Endothelial cell of umbilical vein (primary cell): ENCODE results near the gene CTNND2. TPM values are rescaled to one million over a fixed set of nuclear protein-coding genes. Genes with fewer than 3 reads are reported as not detected.

Experiments
- BruUV-seq: library from RNA; stranded (reverse); fragments of 400-500 nt; replicated peaks from 2 replicates; lab custom pipeline; 2021; lab: Mats Ljungman, UMichigan
- CTCF ChIA-PET: fragments of 300-600, 350-600 bp; sonication (Branson Sonifier 250); formaldehyde crosslinking; loops from one replicate; lab custom pipeline; 2021; ENCODE audit warnings: antibody characterized with exemption, inconsistent platforms; lab: Charles Lee
- POLR2A ChIA-PET: fragments of 300-600, 350-600 bp; sonication (Branson Sonifier 250); formaldehyde crosslinking; loops from one replicate; lab custom pipeline; 2021; ENCODE audit warnings: antibody characterized with exemption, inconsistent platforms; lab: Charles Lee
- DNase-seq: peaks from one replicate; pipeline ENCODE4 v3.0.0-alpha.2; 2011; ENCODE audit warnings: low read depth, low spot score
- FAIRE-seq: peaks from 2 replicates; lab custom pipeline; 2011; peaks lifted over from hg19 to GRCh38; lab: Jason Lieb, UNC
- H2AFZ ChIP-seq: 2 replicates; pipeline ENCODE4 v1.6.0; 2012; ENCODE audit warnings: low read depth, low read length, control low read depth, inconsistent platforms
- H3K27ac ChIP-seq: 2 replicates; pipeline ENCODE4 v1.5.1; 2011; ENCODE audit warnings: low read depth, mild to moderate bottlenecking, control low read depth, low read length, moderate library complexity; ENCODE audit not compliant: insufficient read depth
- H3K27me3 ChIP-seq, 2 experiments: 2 replicates each; pipeline versions ENCODE4 v1.6.0 to v1.6.1; 2011; ENCODE audit warnings: low read length in 2 of 2, mixed read lengths in 1 of 2; ENCODE audit not compliant: control insufficient read depth in 2 of 2, insufficient read depth in 2 of 2
- H3K36me3 ChIP-seq, 2 experiments: 2 replicates in 1 of 2; 3 replicates in 1 of 2; pipeline ENCODE4 v1.5.1; 2011; ENCODE audit warnings: low read length in 2 of 2, mild to moderate bottlenecking in 1 of 2, moderate library complexity in 1 of 2; ENCODE audit not compliant: control insufficient read depth in 2 of 2, insufficient read depth in 2 of 2; ENCODE audit errors: extremely low read depth in 1 of 2
- H3K4me1 ChIP-seq: 3 replicates; pipeline ENCODE4 v1.5.1; 2011; ENCODE audit warnings: mild to moderate bottlenecking, low read length; ENCODE audit not compliant: control insufficient read depth, insufficient read depth; ENCODE audit errors: extremely low read depth
- H3K4me2 ChIP-seq: 2 replicates; pipeline ENCODE4 v1.6.1; 2011; ENCODE audit warnings: low read length, control low read depth, mixed read lengths; ENCODE audit not compliant: insufficient read depth
- H3K4me3 ChIP-seq, 3 experiments: fragments of 200-600 bp in 1 of 3; sonication (generic), shearing (Covaris generic) in 1 of 3; replicated peaks in 1 of 3; 2 replicates each; pipeline ENCODE4 v1.5.1; 2011 to 2016; ENCODE audit warnings: control low read depth in 3 of 3, low read length in 3 of 3, mild to moderate bottlenecking in 2 of 3, inconsistent platforms in 1 of 3, low read depth in 1 of 3, moderate library complexity in 1 of 3; ENCODE audit not compliant: insufficient read depth in 1 of 3
- H3K79me2 ChIP-seq: 2 replicates; pipeline ENCODE4 v1.6.0; 2012; ENCODE audit warnings: low read length, inconsistent platforms; ENCODE audit not compliant: control insufficient read depth, insufficient read depth
- H3K9ac ChIP-seq: replicated peaks from 2 replicates; pipeline ENCODE3; 2011; ENCODE audit warnings: low read length, control low read depth; ENCODE audit not compliant: insufficient read depth; ENCODE audit errors: extremely low read depth
- H3K9me1 ChIP-seq: replicated peaks from 3 replicates; pipeline ENCODE4 v1.6.0; 2011; ENCODE audit warnings: mild to moderate bottlenecking, low read length; ENCODE audit not compliant: control insufficient read depth, insufficient read depth; ENCODE audit errors: extremely low read depth
- H3K9me3 ChIP-seq: replicated peaks from 2 replicates; pipeline ENCODE4 v1.5.1; 2012; ENCODE audit warnings: low read length, inconsistent platforms; ENCODE audit not compliant: control insufficient read depth, insufficient read depth
- H4K20me1 ChIP-seq: replicated peaks from 2 replicates; pipeline ENCODE3; 2011; ENCODE audit warnings: mild to moderate bottlenecking, low read length; ENCODE audit not compliant: control insufficient read depth, insufficient read depth; ENCODE audit errors: extremely low read depth
- EZH2 ChIP-seq: IDR thresholded peaks from 2 replicates; pipeline ENCODE4 v1.6.1; 2012; ENCODE audit warnings: borderline replicate concordance, low read depth, mild to moderate bottlenecking, moderate library complexity, low read length, inconsistent platforms; ENCODE audit not compliant: severe bottlenecking
- FOS ChIP-seq: IDR thresholded peaks from 2 replicates; pipeline ENCODE4 v1.6.1; 2011; ENCODE audit warnings: mild to moderate bottlenecking, low read length, moderate library complexity, borderline replicate concordance; ENCODE audit not compliant: insufficient read depth
- GATA2 ChIP-seq: IDR thresholded peaks from 2 replicates; pipeline ENCODE4 v1.7.0; 2011; ENCODE audit warnings: low read depth, mild to moderate bottlenecking, moderate library complexity, mixed read lengths, low read length; ENCODE audit not compliant: insufficient read length, insufficient read depth
- JUN ChIP-seq: IDR thresholded peaks from 2 replicates; pipeline ENCODE4 v1.6.1; 2011; ENCODE audit warnings: borderline replicate concordance, low read depth; ENCODE audit not compliant: insufficient read length, insufficient read depth
- MYC ChIP-seq: IDR thresholded peaks from one replicate; pipeline ENCODE4 v1.6.1; 2011; ENCODE audit warnings: mild to moderate bottlenecking, low read depth, low read length
- POLR2A ChIP-seq: IDR thresholded peaks from 2 replicates; pipeline ENCODE4 v1.6.1; 2012; ENCODE audit warnings: low read depth, mild to moderate bottlenecking, control low read depth, low read length
- POLR2AphosphoS5 ChIP-seq: IDR thresholded peaks from 2 replicates; pipeline ENCODE4 v1.6.1; 2012; ENCODE audit warnings: low read depth, mild to moderate bottlenecking, control low read depth, low read length, moderate library complexity; ENCODE audit not compliant: insufficient read depth
- dilution Hi-C: fragments of 300-500 bp; cut with MboI; formaldehyde crosslinking; loops from one replicate; pipeline ENCODE4 v1.15.0; 2019; ENCODE audit warnings: low sequenced_read_pairs; ENCODE audit not compliant: extremely low pct_ligation_motif_present
- intact Hi-C: fragments of 100-400 bp; cut with micrococcal nuclease; formaldehyde crosslinking; loops from one replicate; pipeline ENCODE4 v1.10.0; 2022
- polyA plus RNA-seq, 4 experiments: library from polyadenylated mRNA; depleted of rRNA in 3 of 4; stranded (reverse) in 3 of 4; unstranded in 1 of 4; fragments of >200 nt; gene quantifications; 2 replicates each; pipeline versions ENCODE4 v1.2.1 to v1.2.3, GENCODE V29; 2011 to 2012; ENCODE audit warnings: missing spikeins in 1 of 4
- total RNA-seq: library from RNA; stranded (reverse); gene quantifications from 2 replicates; pipeline ENCODE4 v1.2.3, GENCODE V29; 2021
- TF ChIP-seq, protein P1 (sequence below), 2 donors: IDR thresholded peaks; 1 replicate in 1 of 2; 2 replicates in 1 of 2; pipeline ENCODE4 v1.5.1; 2011; ENCODE audit warnings: low read length in 2 of 2, mild to moderate bottlenecking in 2 of 2, moderate library complexity in 2 of 2, control low read depth in 1 of 2, inconsistent platforms in 1 of 2, low read depth in 1 of 2; ENCODE audit not compliant: insufficient read depth in 1 of 2; ENCODE audit errors: extremely low read depth in 1 of 2
- TF ChIP-seq, protein P2 (sequence below): IDR thresholded peaks from 2 replicates; pipeline ENCODE4 v1.6.1; 2011; ENCODE audit not compliant: insufficient read depth, insufficient read length

CTNND2 gene
- total and polyA plus RNA-seq, 2 donors (not counting 3 experiments of a cell fraction or from before 2014, with no cell fraction given), result not detected

DNA sequence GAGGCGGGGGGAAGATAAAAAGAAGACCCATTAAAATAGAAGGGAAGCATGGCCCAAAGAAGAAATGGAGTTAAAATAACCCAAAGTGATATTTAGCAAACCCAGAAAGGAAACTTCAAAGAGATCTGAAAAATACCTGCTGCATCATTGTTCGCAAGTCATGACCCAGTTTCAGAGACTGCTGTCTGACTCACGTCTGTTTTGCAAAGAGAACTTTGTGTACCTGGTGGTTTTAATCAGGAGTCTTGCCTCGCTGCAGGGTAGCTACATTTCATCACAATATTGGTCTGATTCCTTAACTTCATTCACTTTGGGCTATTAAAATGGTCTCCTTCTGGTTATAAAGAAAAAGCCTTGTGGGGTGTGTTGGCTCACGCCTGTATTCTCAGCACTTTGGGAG, 682.1 kb downstream of the CTNND2 start:
- no peak overlapping the region for H3K4me2 ChIP-seq

More for the DNA sequence above, 682.1 kb downstream of the CTNND2 start:
- dilution Hi-C loops (no loop called here), intact Hi-C loops (no loop called here)
- POLR2A ChIA-PET, result no interaction called here
- Histone ChIP-seq H3K9me1 (no peaks in the 10 kb centered on the region), H3K27me3 (no peaks in the 10 kb centered on the region), H2AFZ (no peak overlapping the region), H3K4me1 (no peaks in the 10 kb centered on the region), H3K4me3 (no peak overlapping the region), H3K9me3 (no peaks in the 10 kb centered on the region), H3K36me3 (no peaks in the 10 kb centered on the region), H4K20me1 (no peaks in the 10 kb centered on the region), H3K9ac (no peak overlapping the region), H3K79me2 (no peaks in the 10 kb centered on the region), H3K27ac (no peak overlapping the region)
- FAIRE-seq (no peak), DNase-seq (no peak)
- TF ChIP-seq MYC, result no peak
- TF ChIP-seq EZH2, result no peak
- no peak for TF ChIP-seq JUN
- no peak for TF ChIP-seq POLR2A
- TF ChIP-seq FOS, result no peak
- no peak for TF ChIP-seq GATA2
- TF ChIP-seq, protein P1, sequence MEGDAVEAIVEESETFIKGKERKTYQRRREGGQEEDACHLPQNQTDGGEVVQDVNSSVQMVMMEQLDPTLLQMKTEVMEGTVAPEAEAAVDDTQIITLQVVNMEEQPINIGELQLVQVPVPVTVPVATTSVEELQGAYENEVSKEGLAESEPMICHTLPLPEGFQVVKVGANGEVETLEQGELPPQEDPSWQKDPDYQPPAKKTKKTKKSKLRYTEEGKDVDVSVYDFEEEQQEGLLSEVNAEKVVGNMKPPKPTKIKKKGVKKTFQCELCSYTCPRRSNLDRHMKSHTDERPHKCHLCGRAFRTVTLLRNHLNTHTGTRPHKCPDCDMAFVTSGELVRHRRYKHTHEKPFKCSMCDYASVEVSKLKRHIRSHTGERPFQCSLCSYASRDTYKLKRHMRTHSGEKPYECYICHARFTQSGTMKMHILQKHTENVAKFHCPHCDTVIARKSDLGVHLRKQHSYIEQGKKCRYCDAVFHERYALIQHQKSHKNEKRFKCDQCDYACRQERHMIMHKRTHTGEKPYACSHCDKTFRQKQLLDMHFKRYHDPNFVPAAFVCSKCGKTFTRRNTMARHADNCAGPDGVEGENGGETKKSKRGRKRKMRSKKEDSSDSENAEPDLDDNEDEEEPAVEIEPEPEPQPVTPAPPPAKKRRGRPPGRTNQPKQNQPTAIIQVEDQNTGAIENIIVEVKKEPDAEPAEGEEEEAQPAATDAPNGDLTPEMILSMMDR (IDR thresholded peaks at IDR 0.05; ENCODE audit: extremely low read depth in 1 of 2, insufficient read depth in 1 of 2, low read depth in 1 of 2, low read length in 2 of 2), result no peak
- TF ChIP-seq, protein P2, sequence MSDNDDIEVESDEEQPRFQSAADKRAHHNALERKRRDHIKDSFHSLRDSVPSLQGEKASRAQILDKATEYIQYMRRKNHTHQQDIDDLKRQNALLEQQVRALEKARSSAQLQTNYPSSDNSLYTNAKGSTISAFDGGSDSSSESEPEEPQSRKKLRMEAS, result no peak
- TF ChIP-seq POLR2AphosphoS5, result no peak
- BruUV-seq, result no TSS peak
- CTCF ChIA-PET, result no interaction called here
